Mesothelial cell of epicardium (in vitro differentiated cells): ENCODE data around the gene EIF4G3. TPM values are rescaled to one million over a fixed set of nuclear protein-coding genes. Genes with fewer than 3 reads are reported as not detected.
A peak's percentile ranks its signal among the peaks of the same experiment; 100 is the strongest.

Source experiments
- DNase-seq, 2 experiments: peaks; one replicate each; pipeline ENCODE4 v3.0.0; 2021; ENCODE audit warnings: low spot score in 2 of 2; ENCODE audit not compliant: unreplicated experiment in 2 of 2
- H3K27ac Mint-ChIP-seq: 2 replicates; pipeline ENCODE4 v1.8.0; 2021; ENCODE audit warnings: mixed read lengths
- H3K27me3 Mint-ChIP-seq: 2 replicates; pipeline ENCODE4 v1.8.0; 2021; ENCODE audit warnings: low read depth, mixed read lengths
- H3K36me3 Mint-ChIP-seq: 2 replicates; pipeline ENCODE4 v1.8.0; 2021; ENCODE audit warnings: mixed read lengths
- H3K4me1 Mint-ChIP-seq: 2 replicates; pipeline ENCODE4 v1.8.0; 2021; ENCODE audit warnings: mixed read lengths
- H3K4me3 Mint-ChIP-seq: 2 replicates; pipeline ENCODE4 v1.8.0; 2021; ENCODE audit warnings: mild to moderate bottlenecking, moderate library complexity, mixed read lengths
- H3K9me3 Mint-ChIP-seq: 2 replicates; pipeline ENCODE4 v1.8.0; 2021; ENCODE audit warnings: mixed read lengths
- CTCF ChIP-seq: fragments of 200-600 bp; sonication (generic); IDR thresholded peaks from one replicate; pipeline ENCODE4 v1.5.0; 2021; ENCODE audit warnings: antibody characterized with exemption; ENCODE audit not compliant: unreplicated experiment
- total RNA-seq: library from RNA; stranded (reverse); gene quantifications from 3 replicates; pipeline ENCODE4 v1.2.1, GENCODE V29; 2021

Gene EIF4G3
- total RNA-seq, 1 donor from 2014 or later: 106 TPM

- DNase-seq: no peak
- H3K4me3 Mint-ChIP-seq: no peak overlapping the region
- H3K9me3 Mint-ChIP-seq: no peaks in the 10 kb centered on the region
- H3K27me3 Mint-ChIP-seq: no peaks in the 10 kb centered on the region
- TF ChIP-seq CTCF: no peak
- peaks cover 22% of the 10 kb centered on the region for H3K36me3 Mint-ChIP-seq
- H3K27ac Mint-ChIP-seq: no peak overlapping the region
- H3K4me1 Mint-ChIP-seq: no peaks in the 10 kb centered on the region
Observed at GRCh38 chr1:21077085-21077484, 99.6 kb downstream of the EIF4G3 start.

GRCh38 chr1:21072721-21073120 is 104.0 kb downstream of the EIF4G3 start:
- no peak overlapping the region for H3K27ac Mint-ChIP-seq
- no peak for TF ChIP-seq CTCF
- peaks cover 10% of the 10 kb centered on the region for H3K4me1 Mint-ChIP-seq
- no peak overlapping the region for H3K4me3 Mint-ChIP-seq
- no peak for DNase-seq
- no peaks in the 10 kb centered on the region for H3K9me3 Mint-ChIP-seq
- no peaks in the 10 kb centered on the region for H3K27me3 Mint-ChIP-seq
- H3K36me3 Mint-ChIP-seq: peaks cover 19% of the 10 kb centered on the region

GRCh38 chr1:21069549-21069948 is 107.1 kb downstream of the EIF4G3 start:
- H3K4me1 Mint-ChIP-seq: peaks cover 12% of the 10 kb centered on the region
- H3K9me3 Mint-ChIP-seq: no peaks in the 10 kb centered on the region
- H3K27ac Mint-ChIP-seq: peak overlapping the region; percentile 80
- TF ChIP-seq CTCF: no peak
- H3K36me3 Mint-ChIP-seq: peaks cover 2% of the 10 kb centered on the region
- H3K4me3 Mint-ChIP-seq: no peak overlapping the region
- no peaks in the 10 kb centered on the region for H3K27me3 Mint-ChIP-seq
- DNase-seq: no peak

- H3K27me3 Mint-ChIP-seq: no peaks in the 10 kb centered on the region
- DNase-seq: no peak
- H3K4me1 Mint-ChIP-seq: peaks cover 12% of the 10 kb centered on the region
- no peak for TF ChIP-seq CTCF
- H3K36me3 Mint-ChIP-seq: peaks cover 2% of the 10 kb centered on the region
- H3K4me3 Mint-ChIP-seq: no peak overlapping the region
- no peaks in the 10 kb centered on the region for H3K9me3 Mint-ChIP-seq
- peak overlapping the region; percentile 80 for H3K27ac Mint-ChIP-seq
Observed at GRCh38 chr1:21068937-21069336, 107.8 kb downstream of the EIF4G3 start.

- Mint-ChIP-seq H3K4me3 (no peak overlapping the region), H3K9me3 (no peaks in the 10 kb centered on the region), H3K36me3 (no peaks in the 10 kb centered on the region), H3K27me3 (no peaks in the 10 kb centered on the region), H3K27ac (no peak overlapping the region), H3K4me1 (peaks cover 12% of the 10 kb centered on the region)
- TF ChIP-seq CTCF: no peak
- no peak for DNase-seq
Observed at GRCh38 chr1:21067551-21068227, 109.0 kb downstream of the EIF4G3 start.
